Measurements from ENCODE around the gene IFI35. TPM values are rescaled to one million over a fixed set of nuclear protein-coding genes. Genes with fewer than 3 reads are reported as not detected.
"Not testable (repeated sequence)": the region's sequence is repeated elsewhere in the genome, so short reads cannot be mapped to it uniquely, and the experiment has no call there.

IFI35 gene
- total and polyA plus RNA-seq, 4 donors = 24.8 to 45.2 (median 34.7) TPM

GRCh38 chr17:43033948-43034881 is 27.6 kb downstream of the IFI35 start:
- Histone ChIP-seq H3K36me3 (ENCODE audit: control insufficient read depth in 1 of 2, insufficient read depth in 2 of 2, low read length in 1 of 2) (no peaks in the 10 kb centered on the region), H3K27me3 (ENCODE audit: control insufficient read depth in 1 of 2, insufficient read depth in 2 of 2, low read length in 1 of 2) (no peaks in the 10 kb centered on the region), H3K4me3 (ENCODE audit: low read length in 2 of 2) (no peak overlapping the region), H3K27ac (ENCODE audit: low read depth in 1 of 2, low read length in 2 of 2) (no peak overlapping the region), H3K4me1 (ENCODE audit: control insufficient read depth in 1 of 2, insufficient read depth in 2 of 2, low read length in 2 of 2) (no peaks in the 10 kb centered on the region), H3K9me3 (ENCODE audit: control insufficient read depth, low read length) (no peaks in the 10 kb centered on the region)
- WGBS, 2 donors = 46 to 54% methylated on average over 12 of the region's 12 CpGs
- ATAC-seq (ENCODE audit: low FRiP score) (no peak), DNase-seq (no peak)
- intact Hi-C loops (cut with DNase I) = no loop called here

GRCh38 chr17:43034894-43035293 is 28.3 kb downstream of the IFI35 start:
- Histone ChIP-seq H3K9me3 (ENCODE audit: control insufficient read depth, low read length) (no peaks in the 10 kb centered on the region), H3K27ac (ENCODE audit: low read depth in 1 of 2, low read length in 2 of 2) (no peak overlapping the region), H3K4me3 (ENCODE audit: low read length in 2 of 2) (no peak overlapping the region), H3K4me1 (ENCODE audit: control insufficient read depth in 1 of 2, insufficient read depth in 2 of 2, low read length in 2 of 2) (no peaks in the 10 kb centered on the region), H3K36me3 (ENCODE audit: control insufficient read depth in 1 of 2, insufficient read depth in 2 of 2, low read length in 1 of 2) (no peaks in the 10 kb centered on the region), H3K27me3 (ENCODE audit: control insufficient read depth in 1 of 2, insufficient read depth in 2 of 2, low read length in 1 of 2) (no peaks in the 10 kb centered on the region)
- no peak for ATAC-seq (ENCODE audit: low FRiP score)
- WGBS, 2 donors = 67 to 76% methylated on average over 3 of the region's 3 CpGs
- no peak for DNase-seq
- intact Hi-C loops (cut with DNase I) = no loop called here

- WGBS, 2 donors = 64 to 67% methylated on average over 2 of the region's 2 CpGs
- no peak for ATAC-seq (ENCODE audit: low FRiP score)
These were observed 33.1 kb downstream of the IFI35 start for GRCh38 chr17:43039646-43040045.

GRCh38 chr17:43040655-43041054 is 34.1 kb downstream of the IFI35 start:
- DNase-seq (no peak), ATAC-seq (ENCODE audit: low FRiP score) (no peak)
- Histone ChIP-seq H3K27ac (ENCODE audit: low read depth in 1 of 2, low read length in 2 of 2) (no peak overlapping the region), H3K4me1 (ENCODE audit: control insufficient read depth in 1 of 2, insufficient read depth in 2 of 2, low read length in 2 of 2) (no peaks in the 10 kb centered on the region), H3K4me3 (ENCODE audit: low read length in 2 of 2) (no peak overlapping the region), H3K27me3 (ENCODE audit: control insufficient read depth in 1 of 2, insufficient read depth in 2 of 2, low read length in 1 of 2) (no peaks in the 10 kb centered on the region), H3K36me3 (ENCODE audit: control insufficient read depth in 1 of 2, insufficient read depth in 2 of 2, low read length in 1 of 2) (no peaks in the 10 kb centered on the region), H3K9me3 (ENCODE audit: control insufficient read depth, low read length) (no peaks in the 10 kb centered on the region)
- WGBS, 2 donors = 80 to 94% methylated on average over 2 of the region's 2 CpGs
- intact Hi-C loops (cut with DNase I) = no loop called here

More at GRCh38 chr17:43039646-43040045, 33.1 kb downstream of the IFI35 start:
- Histone ChIP-seq H3K27ac (ENCODE audit: low read depth in 1 of 2, low read length in 2 of 2) (no peak overlapping the region), H3K36me3 (ENCODE audit: control insufficient read depth in 1 of 2, insufficient read depth in 2 of 2, low read length in 1 of 2) (no peaks in the 10 kb centered on the region), H3K9me3 (ENCODE audit: control insufficient read depth, low read length) (no peaks in the 10 kb centered on the region), H3K4me1 (ENCODE audit: control insufficient read depth in 1 of 2, insufficient read depth in 2 of 2, low read length in 2 of 2) (no peaks in the 10 kb centered on the region), H3K4me3 (ENCODE audit: low read length in 2 of 2) (no peak overlapping the region), H3K27me3 (ENCODE audit: control insufficient read depth in 1 of 2, insufficient read depth in 2 of 2, low read length in 1 of 2) (no peaks in the 10 kb centered on the region)
- intact Hi-C loops (cut with DNase I) = no loop called here
- DNase-seq = no peak

GRCh38 chr17:43042025-43042628 is 35.5 kb downstream of the IFI35 start:
- H3K9me3 ChIP-seq (ENCODE audit: control insufficient read depth, low read length) = no peaks in the 10 kb centered on the region
- no peak for ATAC-seq (ENCODE audit: low FRiP score)
- intact Hi-C loops (cut with DNase I) = no loop called here
- no peaks in the 10 kb centered on the region for H3K27me3 ChIP-seq (ENCODE audit: control insufficient read depth in 1 of 2, insufficient read depth in 2 of 2, low read length in 1 of 2)
- H3K4me3 ChIP-seq (ENCODE audit: low read length in 2 of 2) = no peak overlapping the region
- H3K27ac ChIP-seq (ENCODE audit: low read depth in 1 of 2, low read length in 2 of 2) = no peak overlapping the region
- 75 to 79% methylated on average over 5 of the region's 5 CpGs for WGBS, 2 donors
- no peaks in the 10 kb centered on the region for H3K4me1 ChIP-seq (ENCODE audit: control insufficient read depth in 1 of 2, insufficient read depth in 2 of 2, low read length in 2 of 2)
- no peaks in the 10 kb centered on the region for H3K36me3 ChIP-seq (ENCODE audit: control insufficient read depth in 1 of 2, insufficient read depth in 2 of 2, low read length in 1 of 2)
- DNase-seq = no peak

- Histone ChIP-seq H3K27me3 (ENCODE audit: control insufficient read depth in 1 of 2, insufficient read depth in 2 of 2, low read length in 1 of 2) (no peaks in the 10 kb centered on the region), H3K4me3 (ENCODE audit: low read length in 2 of 2) (no peak overlapping the region), H3K9me3 (ENCODE audit: control insufficient read depth, low read length) (no peaks in the 10 kb centered on the region), H3K36me3 (ENCODE audit: control insufficient read depth in 1 of 2, insufficient read depth in 2 of 2, low read length in 1 of 2) (no peaks in the 10 kb centered on the region), H3K4me1 (ENCODE audit: control insufficient read depth in 1 of 2, insufficient read depth in 2 of 2, low read length in 2 of 2) (no peaks in the 10 kb centered on the region), H3K27ac (ENCODE audit: low read depth in 1 of 2, low read length in 2 of 2) (no peak overlapping the region)
- intact Hi-C loops (cut with DNase I) = no loop called here
- ATAC-seq (ENCODE audit: low FRiP score) (no peak), DNase-seq (no peak)
These were observed 36.7 kb downstream of the IFI35 start for GRCh38 chr17:43043307-43043706.

GRCh38 chr17:43044024-43044423 is 37.4 kb downstream of the IFI35 start:
- Histone ChIP-seq H3K27me3 (ENCODE audit: control insufficient read depth in 1 of 2, insufficient read depth in 2 of 2, low read length in 1 of 2) (no peaks in the 10 kb centered on the region), H3K36me3 (ENCODE audit: control insufficient read depth in 1 of 2, insufficient read depth in 2 of 2, low read length in 1 of 2) (no peaks in the 10 kb centered on the region), H3K27ac (ENCODE audit: low read depth in 1 of 2, low read length in 2 of 2) (no peak overlapping the region), H3K4me1 (ENCODE audit: control insufficient read depth in 1 of 2, insufficient read depth in 2 of 2, low read length in 2 of 2) (no peaks in the 10 kb centered on the region), H3K4me3 (ENCODE audit: low read length in 2 of 2) (no peak overlapping the region), H3K9me3 (ENCODE audit: control insufficient read depth, low read length) (no peaks in the 10 kb centered on the region)
- DNase-seq (no peak), ATAC-seq (ENCODE audit: low FRiP score) (no peak)
- 88 to 94% methylated on average over 4 of the region's 4 CpGs for WGBS, 2 donors
- intact Hi-C loops (cut with DNase I) = no loop called here

GRCh38 chr17:43051969-43052368 is 45.4 kb downstream of the IFI35 start:
- WGBS, 2 donors = 87 to 95% methylated on average over 1 of the region's 1 CpG
- no peaks in the 10 kb centered on the region for H3K27me3 ChIP-seq (ENCODE audit: control insufficient read depth in 1 of 2, insufficient read depth in 2 of 2, low read length in 1 of 2)
- ATAC-seq (ENCODE audit: low FRiP score) (no peak), DNase-seq (no peak)
- intact Hi-C loops (cut with DNase I) = no loop called here
- no peaks in the 10 kb centered on the region for H3K9me3 ChIP-seq (ENCODE audit: control insufficient read depth, low read length)
- no peak overlapping the region for H3K4me3 ChIP-seq (ENCODE audit: low read length in 2 of 2)
- H3K36me3 ChIP-seq (ENCODE audit: control insufficient read depth in 1 of 2, insufficient read depth in 2 of 2, low read length in 1 of 2) = no peaks in the 10 kb centered on the region
- no peaks in the 10 kb centered on the region for H3K4me1 ChIP-seq (ENCODE audit: control insufficient read depth in 1 of 2, insufficient read depth in 2 of 2, low read length in 2 of 2)
- no peak overlapping the region for H3K27ac ChIP-seq (ENCODE audit: low read depth in 1 of 2, low read length in 2 of 2)

- 97% methylated on average over 7 of the region's 7 CpGs for WGBS, 2 donors
These were observed 46.4 kb downstream of the IFI35 start for GRCh38 chr17:43053008-43053407.

More at GRCh38 chr17:43053008-43053407, 46.4 kb downstream of the IFI35 start:
- intact Hi-C loops (cut with DNase I); H3K27me3 ChIP-seq (ENCODE audit: control insufficient read depth in 1 of 2, insufficient read depth in 2 of 2, low read length in 1 of 2); DNase-seq; H3K36me3 ChIP-seq (ENCODE audit: control insufficient read depth in 1 of 2, insufficient read depth in 2 of 2, low read length in 1 of 2); H3K9me3 ChIP-seq (ENCODE audit: control insufficient read depth, low read length); ATAC-seq (ENCODE audit: low FRiP score); H3K27ac ChIP-seq (ENCODE audit: low read depth in 1 of 2, low read length in 2 of 2); H3K4me3 ChIP-seq (ENCODE audit: low read length in 2 of 2); H3K4me1 ChIP-seq (ENCODE audit: control insufficient read depth in 1 of 2, insufficient read depth in 2 of 2, low read length in 2 of 2): not testable (repeated sequence)

Measured in aorta (tissue), 5 donors.